Ascending aorta (tissue), 2 donors: ENCODE data around the gene CD300LF. TPM values are rescaled to one million over a fixed set of nuclear protein-coding genes. Genes with fewer than 3 reads are reported as not detected.

Source experiments
- DNase-seq, 2 donors: peaks; one replicate each; pipeline ENCODE4 v3.0.0-alpha.2; 2019; ENCODE audit warnings: low spot score in 2 of 2
- H3K27ac ChIP-seq, 2 donors: fragments of 200-600 bp; sonication (generic); one replicate each; pipeline ENCODE4 v1.5.1; 2016 to 2017; ENCODE audit warnings: mild to moderate bottlenecking in 1 of 2
- H3K27me3 ChIP-seq: fragments of 200-600 bp; sonication (generic); one replicate; pipeline ENCODE4 v1.5.1; 2017
- H3K36me3 ChIP-seq, 2 donors: fragments of 200-600 bp; sonication (generic); one replicate each; pipeline ENCODE4 v1.5.1; 2016
- H3K4me1 ChIP-seq, 2 donors: fragments of 200-600 bp; sonication (generic); one replicate each; pipeline ENCODE4 v1.5.1; 2016 to 2017; ENCODE audit warnings: mild to moderate bottlenecking in 1 of 2
- H3K4me3 ChIP-seq, 2 donors: fragments of 200-600 bp; sonication (generic); one replicate each; pipeline ENCODE4 v1.5.1; 2016 to 2017; ENCODE audit warnings: mild to moderate bottlenecking in 1 of 2
- H3K9me3 ChIP-seq, 2 donors: fragments of 200-600 bp; sonication (generic); one replicate each; pipeline ENCODE4 v1.5.1; 2016
- intact Hi-C: fragments of 100-400 bp; cut with DNase I; formaldehyde crosslinking; loops from one replicate; pipeline ENCODE4 v1.15.1; 2023
- total RNA-seq: library from RNA; depleted of rRNA; stranded (reverse); fragments of >200 nt; gene quantifications from one replicate; pipeline ENCODE4 v1.1.0, GENCODE V29; 2016
- TF ChIP-seq, protein P1 (sequence below), 3 experiments: fragments of 200-600 bp in 2 of 3; fragments of 450-650 bp in 1 of 3; sonication (generic) in 2 of 3; IDR thresholded peaks; one replicate each; pipeline ENCODE4 v1.5.1; 2016 to 2019; ENCODE audit warnings: antibody characterized with exemption in 3 of 3, mild to moderate bottlenecking in 1 of 3, moderate library complexity in 1 of 3

The CD300LF gene
- total RNA-seq, result not detected

GRCh38 chr17:74712756-74713155, at the start of gene CD300LF:
Gene CD300LF (minus strand): TSS chr17:74712923. CDS start chr17:74712866, 57 bp downstream.
- Histone ChIP-seq H3K27me3 (no peaks in the 10 kb centered on the region), H3K27ac (no peak within 1 kb of the TSS), H3K9me3 (no peaks in the 10 kb centered on the region), H3K4me3 (no peak within 1 kb of the TSS), H3K36me3 (no peaks in the 10 kb centered on the region), H3K4me1 (no peaks in the 10 kb centered on the region)
- DNase-seq, result no peak
- intact Hi-C loops, result no loop called here
- TF ChIP-seq, protein P1, sequence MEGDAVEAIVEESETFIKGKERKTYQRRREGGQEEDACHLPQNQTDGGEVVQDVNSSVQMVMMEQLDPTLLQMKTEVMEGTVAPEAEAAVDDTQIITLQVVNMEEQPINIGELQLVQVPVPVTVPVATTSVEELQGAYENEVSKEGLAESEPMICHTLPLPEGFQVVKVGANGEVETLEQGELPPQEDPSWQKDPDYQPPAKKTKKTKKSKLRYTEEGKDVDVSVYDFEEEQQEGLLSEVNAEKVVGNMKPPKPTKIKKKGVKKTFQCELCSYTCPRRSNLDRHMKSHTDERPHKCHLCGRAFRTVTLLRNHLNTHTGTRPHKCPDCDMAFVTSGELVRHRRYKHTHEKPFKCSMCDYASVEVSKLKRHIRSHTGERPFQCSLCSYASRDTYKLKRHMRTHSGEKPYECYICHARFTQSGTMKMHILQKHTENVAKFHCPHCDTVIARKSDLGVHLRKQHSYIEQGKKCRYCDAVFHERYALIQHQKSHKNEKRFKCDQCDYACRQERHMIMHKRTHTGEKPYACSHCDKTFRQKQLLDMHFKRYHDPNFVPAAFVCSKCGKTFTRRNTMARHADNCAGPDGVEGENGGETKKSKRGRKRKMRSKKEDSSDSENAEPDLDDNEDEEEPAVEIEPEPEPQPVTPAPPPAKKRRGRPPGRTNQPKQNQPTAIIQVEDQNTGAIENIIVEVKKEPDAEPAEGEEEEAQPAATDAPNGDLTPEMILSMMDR (IDR thresholded peaks at IDR 0.05), result no peak

GRCh38 chr17:74761931-74762330, 49.2 kb upstream of the CD300LF start:
- no peak for DNase-seq
- no peak overlapping the region for H3K27ac ChIP-seq
- H3K9me3 ChIP-seq, result no peaks in the 10 kb centered on the region
- H3K27me3 ChIP-seq, result no peaks in the 10 kb centered on the region
- intact Hi-C loops, result no loop called here
- H3K4me1 ChIP-seq, result peaks cover 8 to 15% of the 10 kb centered on the region in 2 donors
- TF ChIP-seq, protein P1 (IDR thresholded peaks at IDR 0.05), result no peak
- no peaks in the 10 kb centered on the region for H3K36me3 ChIP-seq
- no peak overlapping the region for H3K4me3 ChIP-seq

DNA sequence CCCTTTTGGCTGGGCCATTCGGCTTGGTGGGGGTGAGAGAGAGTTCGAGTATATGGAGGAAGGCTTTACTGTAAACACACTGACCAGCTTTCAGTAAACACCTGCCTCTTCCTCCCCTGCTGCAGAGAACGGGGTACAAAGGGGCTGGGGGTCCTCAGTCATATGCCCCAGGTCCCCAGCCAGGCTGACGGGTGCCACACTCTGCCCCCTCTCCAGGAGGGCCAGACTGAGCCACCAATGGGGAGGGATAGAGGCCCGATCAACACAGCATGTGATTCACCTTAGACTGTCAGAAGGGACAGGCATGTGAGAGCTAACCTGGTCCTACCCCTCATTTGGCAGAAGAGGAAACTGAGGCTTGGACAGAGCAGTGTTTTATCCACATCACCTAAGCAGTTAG, 48.7 kb upstream of the CD300LF start:
- H3K27me3 ChIP-seq, result no peaks in the 10 kb centered on the region
- H3K4me1 ChIP-seq, result peaks cover 8 to 15% of the 10 kb centered on the region in 2 donors
- no peak for DNase-seq
- intact Hi-C loops, result no loop called here
- H3K36me3 ChIP-seq, result no peaks in the 10 kb centered on the region
- TF ChIP-seq, protein P1 (IDR thresholded peaks at IDR 0.05), result no peak
- H3K27ac ChIP-seq, result peak overlapping the region in 1 of 2 donors; percentile 37
- no peak overlapping the region for H3K4me3 ChIP-seq
- no peaks in the 10 kb centered on the region for H3K9me3 ChIP-seq

DNA sequence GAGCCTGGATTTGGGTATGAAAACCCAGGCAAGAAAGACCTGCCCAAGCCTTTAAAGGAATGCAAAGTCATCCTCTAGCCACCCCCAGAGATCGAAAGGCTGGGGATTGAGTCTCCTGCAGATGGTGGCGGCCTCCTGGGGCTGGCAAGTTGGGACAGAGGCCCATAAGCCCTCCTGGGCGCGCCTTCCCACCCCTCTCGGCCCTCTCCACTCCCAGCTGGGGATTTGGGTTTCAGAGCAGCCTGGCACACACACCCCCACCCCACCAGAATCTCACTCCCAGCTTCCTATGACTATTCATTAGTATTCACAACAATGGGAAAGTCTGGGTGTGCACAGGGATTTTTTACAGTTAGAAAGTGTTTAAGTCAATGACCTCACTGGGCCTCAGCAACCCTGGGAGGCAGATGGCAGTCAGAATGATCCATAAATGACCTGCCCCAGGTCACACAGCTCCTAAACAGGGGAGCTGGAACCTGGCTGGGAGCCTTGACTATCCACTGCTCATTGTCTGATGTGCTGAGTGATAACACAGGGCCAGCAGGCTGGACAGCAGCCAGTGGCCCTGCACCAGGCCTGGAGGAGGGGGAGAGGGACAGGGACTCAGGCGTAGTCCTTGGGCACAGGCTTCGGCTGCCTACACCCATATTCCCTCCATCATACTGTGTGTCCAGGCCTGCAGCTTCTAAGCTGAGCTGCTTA, 47.8 kb upstream of the CD300LF start:
- Histone ChIP-seq H3K4me1 (peaks cover 8 to 15% of the 10 kb centered on the region in 2 donors), H3K36me3 (no peaks in the 10 kb centered on the region), H3K27ac (peak overlapping the region; percentile 11 to 37), H3K4me3 (no peak overlapping the region), H3K27me3 (no peaks in the 10 kb centered on the region), H3K9me3 (no peaks in the 10 kb centered on the region)
- TF ChIP-seq, protein P1 (IDR thresholded peaks at IDR 0.05), result no peak
- DNase-seq, result no peak
- intact Hi-C loops, result no loop called here

DNA sequence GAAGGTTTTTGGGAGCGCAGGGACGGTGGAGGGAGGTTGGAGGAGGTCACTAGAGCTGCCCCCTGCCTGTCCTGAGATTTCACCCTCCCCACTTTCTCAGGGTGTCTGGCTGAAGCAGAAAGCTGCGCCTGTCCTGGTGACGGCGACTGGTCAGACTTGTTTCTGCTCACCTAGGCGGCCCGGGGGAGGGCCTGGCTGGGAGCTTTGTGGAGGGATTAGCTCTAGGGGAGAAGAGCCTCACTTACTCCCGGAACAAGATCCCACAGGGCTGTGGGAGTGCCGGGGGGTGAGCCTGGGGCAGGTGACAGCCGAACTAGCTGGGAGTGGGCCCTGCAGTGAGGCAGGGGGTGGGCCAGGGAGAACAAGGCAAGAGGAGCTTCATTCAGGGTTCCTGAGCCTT, 47.2 kb upstream of the CD300LF start:
- Histone ChIP-seq H3K4me3 (no peak overlapping the region), H3K36me3 (no peaks in the 10 kb centered on the region), H3K27me3 (no peaks in the 10 kb centered on the region), H3K4me1 (peaks cover 8 to 15% of the 10 kb centered on the region in 2 donors), H3K27ac (peak overlapping the region in 1 of 2 donors; percentile 36), H3K9me3 (no peaks in the 10 kb centered on the region)
- TF ChIP-seq, protein P1 (IDR thresholded peaks at IDR 0.05), result no peak
- no peak for DNase-seq
- intact Hi-C loops, result no loop called here
